Cardiac fibroblast (primary cell): ENCODE results near the gene ZBTB42.

Source experiments
- DNase-seq, 2 donors: peaks; one replicate each; pipeline versions ENCODE4 v3.0.0 to v3.0.0-alpha.2; 2010; ENCODE audit warnings: low read depth in 2 of 2
- H3K4me3 ChIP-seq, 2 donors: replicated peaks in 1 of 2; 1 replicate in 1 of 2; 2 replicates in 1 of 2; pipeline ENCODE4 v1.5.1; 2011; ENCODE audit warnings: low read depth in 2 of 2, low read length in 2 of 2, mild to moderate bottlenecking in 2 of 2, moderate library complexity in 1 of 2
- CTCF ChIP-seq: IDR thresholded peaks from one replicate; pipeline ENCODE4 v1.5.1; 2011; ENCODE audit warnings: low read depth, mild to moderate bottlenecking, low read length, inconsistent platforms

ZBTB42 gene

GRCh38 chr14:104754213-104754851, 46.6 kb upstream of the ZBTB42 start:
- no peak for TF ChIP-seq CTCF
- peak overlapping the region; percentile 98 to 99 for H3K4me3 ChIP-seq
- DNase-seq, result no peak

- TF ChIP-seq CTCF, result no peak
- no peak for DNase-seq
- H3K4me3 ChIP-seq, result no peak overlapping the region
These were observed 45.3 kb upstream of the ZBTB42 start for GRCh38 chr14:104755621-104756020.

- H3K4me3 ChIP-seq, result no peak overlapping the region
- no peak for DNase-seq
- no peak for TF ChIP-seq CTCF
These were observed 44.2 kb upstream of the ZBTB42 start for GRCh38 chr14:104756477-104757237.

GRCh38 chr14:104757238-104757585, 43.7 kb upstream of the ZBTB42 start:
- TF ChIP-seq CTCF, result no peak
- DNase-seq, result no peak
- H3K4me3 ChIP-seq, result no peak overlapping the region

GRCh38 chr14:104757681-104758392, 43.1 kb upstream of the ZBTB42 start:
- no peak overlapping the region for H3K4me3 ChIP-seq

More at GRCh38 chr14:104757681-104758392, 43.1 kb upstream of the ZBTB42 start:
- DNase-seq, result no peak
- TF ChIP-seq CTCF, result no peak
